ENCODE results near the gene RASL12. TPM values are rescaled to one million over a fixed set of nuclear protein-coding genes. Genes with fewer than 3 reads are reported as not detected.

Gene RASL12
- total and polyA plus RNA-seq, 2 of the 4 experiments (the other 2 are of a cell fraction) = 0.18 to 0.22 TPM

GRCh38 chr15:65029736-65030208, 38.0 kb downstream of the RASL12 start:
- Histone ChIP-seq H3K4me2 (ENCODE audit: low read depth, low read length) (no peak overlapping the region), H3K9ac (ENCODE audit: low read depth, low read length) (no peak overlapping the region), H3K9me3 (ENCODE audit: control insufficient read depth, insufficient read depth, low read length) (no peaks in the 10 kb centered on the region), H3K18ac (ENCODE audit: low read depth, low read length) (no peak overlapping the region), H2AFZ (replicated peaks; ENCODE audit: low read length, poor library complexity) (no peak overlapping the region), H2BK5ac (ENCODE audit: low read depth, low read length, poor library complexity, severe bottlenecking) (no peak overlapping the region), H3K9me1 (ENCODE audit: insufficient read depth, low read length) (peaks cover 8% of the 10 kb centered on the region; the same call in 1 of the 2 replicates), H3K4me1 (ENCODE audit: control insufficient read depth, insufficient read depth, low read length) (peaks cover 2% of the 10 kb centered on the region; the same call in 1 of the 2 replicates), H3K79me1 (ENCODE audit: low read depth in 1 of 2, low read length in 2 of 2) (peaks cover 12 to 19% of the 10 kb centered on the region in 2 experiments; a peak in 3 of 4 replicates), H3K27me3 (ENCODE audit: control insufficient read depth, insufficient read depth, low read length) (no peaks in the 10 kb centered on the region), H4K8ac (ENCODE audit: low read depth in 2 of 2, low read length in 2 of 2) (0 out of 4 replicates have a peak overlapping the region, but pooled peaks of 1 of the 2 experiments have one; percentile 42), H3K14ac (replicated peaks; ENCODE audit: low read depth, low read length) (no peak overlapping the region), H2BK120ac (ENCODE audit: low read depth, low read length) (no peak overlapping the region), H4K91ac (ENCODE audit: insufficient read depth, low read depth, low read length) (no peak overlapping the region), H2AK9ac (replicated peaks; ENCODE audit: low read depth, low read length, poor library complexity) (no peak overlapping the region), H3K4ac (ENCODE audit: low read depth, low read length) (no peak overlapping the region), H3K27ac (ENCODE audit: insufficient read depth, low read length) (no peak overlapping the region), H2AK5ac (ENCODE audit: low read depth, low read length) (no peak overlapping the region; the same call in 1 of the 2 replicates), H3K56ac (ENCODE audit: extremely low read depth, insufficient read depth, low read length) (no peak overlapping the region), H3K36me3 (ENCODE audit: control insufficient read depth, insufficient read depth, low read length) (peaks cover 8% of the 10 kb centered on the region), H2BK15ac (ENCODE audit: low read depth, low read length) (no peak overlapping the region), H3K4me3 (ENCODE audit: insufficient read depth, low read depth, low read length) (peak overlapping the region; percentile 81; the same call in 1 of the 2 replicates), H4K20me1 (ENCODE audit: insufficient read depth, low read length) (0 out of 2 replicates have a peak, but pooled peaks cover 8% of the 10 kb centered on the region), H3K23ac (ENCODE audit: low read depth, low read length) (no peak overlapping the region), H2BK20ac (ENCODE audit: low read depth, low read length) (no peak overlapping the region), H4K5ac (ENCODE audit: low read depth, low read length) (no peak overlapping the region)
- 95% methylated on average over 4 of the region's 12 CpGs; no CpG with 5 or more reads in 1 of the 2 experiments for WGBS, 2 experiments (ENCODE audit: extremely low coverage in 2 of 2, insufficient read length in 1 of 2)
- in situ Hi-C loops (cut with MboI; ENCODE audit: low sequenced_read_pairs) = loop anchor here (10.0 kb wide), 2 partner anchors 55 to 245 kb away; no protein-coding TSS in a partner anchor
- ChIA-PET CTCF (no interaction called here), POLR2A (ENCODE audit: unreplicated experiment) (no interaction called here)
- intact Hi-C loops (cut with micrococcal nuclease) = loop anchor here (5.0 to 10.0 kb wide), 4 partner anchors 153 to 297 kb away; partner anchors contain the start of gene PLEKHO2
- BruUV-seq (replicated peaks) = no TSS peak
- no peak for DNase-seq
- ATAC-seq (ENCODE audit: low read depth) = no peak
- TF ChIP-seq USF2 (IDR thresholded peaks at IDR 0.05; ENCODE audit: low read depth, low read length) (no peak), RCOR1 (IDR thresholded peaks at IDR 0.05; ENCODE audit: insufficient replicate concordance, low read length) (no peak), MAZ (IDR thresholded peaks at IDR 0.05; ENCODE audit: borderline replicate concordance, low read depth, low read length) (no peak), CHD1 (IDR thresholded peaks at IDR 0.05; ENCODE audit: low read depth, low read length) (no peak), RAD21 (IDR thresholded peaks at IDR 0.05; ENCODE audit: low read length) (no peak), FOS (IDR thresholded peaks at IDR 0.05; ENCODE audit: low read depth, low read length) (no peak), POLR2A (IDR thresholded peaks at IDR 0.05; ENCODE audit: low read depth, low read length) (no peak), RFX5 (IDR thresholded peaks at IDR 0.05; ENCODE audit: low read depth, low read length) (no peak), MAFK (IDR thresholded peaks at IDR 0.05; ENCODE audit: low read depth, low read length) (no peak), BHLHE40 (IDR thresholded peaks at IDR 0.05; ENCODE audit: low read depth, low read length) (no peak), ELK1 (IDR thresholded peaks at IDR 0.05; ENCODE audit: borderline replicate concordance, low read depth, low read length) (no peak)
- dilution Hi-C loops (cut with HindIII; ENCODE audit: low sequenced_read_pairs, unreplicated experiment) = no loop called here

All from IMR-90 (cell line).